Suprapubic skin (tissue), 3 donors: Measurements from ENCODE around the gene CNTFR.

Experiments
- EP300 ChIP-seq: sonication (generic); formaldehyde crosslinking; IDR thresholded peaks from one replicate; pipeline ENCODE4 v1.6.1; 2017; ENCODE audit warnings: antibody characterized with exemption
- TF ChIP-seq, protein P1 (sequence below), 2 donors: fragments of 200-600 bp in 1 of 2; fragments of 450-650 bp in 1 of 2; sonication (generic) in 1 of 2; IDR thresholded peaks; one replicate each; pipeline ENCODE4 v1.5.1; 2016 to 2019; ENCODE audit warnings: antibody characterized with exemption in 2 of 2, mild to moderate bottlenecking in 1 of 2, moderate library complexity in 1 of 2

DNA sequence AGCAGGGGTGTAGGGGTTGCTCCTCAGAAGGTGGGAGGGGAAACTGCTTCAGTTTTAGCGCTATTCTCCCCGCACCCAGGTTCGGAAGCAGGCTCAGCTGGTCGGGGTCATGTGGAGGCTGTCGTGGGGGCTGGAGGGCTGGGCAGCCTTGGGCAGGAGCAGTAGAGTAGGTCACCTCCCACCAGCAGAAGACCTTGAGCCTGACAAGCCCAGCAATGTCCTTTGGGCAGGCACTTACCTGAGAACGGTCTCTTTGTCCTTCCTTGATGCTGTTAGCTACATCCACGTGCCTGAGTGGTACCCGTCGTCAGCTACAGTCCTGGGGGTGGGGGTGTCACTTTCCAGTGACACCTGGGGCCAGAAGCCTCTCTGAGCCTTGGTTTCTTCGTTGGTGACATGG is 87.1 kb downstream of the CNTFR start:
- TF ChIP-seq, protein P1, sequence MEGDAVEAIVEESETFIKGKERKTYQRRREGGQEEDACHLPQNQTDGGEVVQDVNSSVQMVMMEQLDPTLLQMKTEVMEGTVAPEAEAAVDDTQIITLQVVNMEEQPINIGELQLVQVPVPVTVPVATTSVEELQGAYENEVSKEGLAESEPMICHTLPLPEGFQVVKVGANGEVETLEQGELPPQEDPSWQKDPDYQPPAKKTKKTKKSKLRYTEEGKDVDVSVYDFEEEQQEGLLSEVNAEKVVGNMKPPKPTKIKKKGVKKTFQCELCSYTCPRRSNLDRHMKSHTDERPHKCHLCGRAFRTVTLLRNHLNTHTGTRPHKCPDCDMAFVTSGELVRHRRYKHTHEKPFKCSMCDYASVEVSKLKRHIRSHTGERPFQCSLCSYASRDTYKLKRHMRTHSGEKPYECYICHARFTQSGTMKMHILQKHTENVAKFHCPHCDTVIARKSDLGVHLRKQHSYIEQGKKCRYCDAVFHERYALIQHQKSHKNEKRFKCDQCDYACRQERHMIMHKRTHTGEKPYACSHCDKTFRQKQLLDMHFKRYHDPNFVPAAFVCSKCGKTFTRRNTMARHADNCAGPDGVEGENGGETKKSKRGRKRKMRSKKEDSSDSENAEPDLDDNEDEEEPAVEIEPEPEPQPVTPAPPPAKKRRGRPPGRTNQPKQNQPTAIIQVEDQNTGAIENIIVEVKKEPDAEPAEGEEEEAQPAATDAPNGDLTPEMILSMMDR (IDR thresholded peaks at IDR 0.05) = no peak
- TF ChIP-seq EP300 = no peak
